ENCODE data around the gene KCTD8. TPM values are rescaled to one million over a fixed set of nuclear protein-coding genes. Genes with fewer than 3 reads are reported as not detected.
"Not testable (repeated sequence)": the region's sequence is repeated elsewhere in the genome, so short reads cannot be mapped to it uniquely, and the experiment has no call there.

KCTD8 gene
- total RNA-seq, 1 experiment from 2014 or later: not detected

DNA sequence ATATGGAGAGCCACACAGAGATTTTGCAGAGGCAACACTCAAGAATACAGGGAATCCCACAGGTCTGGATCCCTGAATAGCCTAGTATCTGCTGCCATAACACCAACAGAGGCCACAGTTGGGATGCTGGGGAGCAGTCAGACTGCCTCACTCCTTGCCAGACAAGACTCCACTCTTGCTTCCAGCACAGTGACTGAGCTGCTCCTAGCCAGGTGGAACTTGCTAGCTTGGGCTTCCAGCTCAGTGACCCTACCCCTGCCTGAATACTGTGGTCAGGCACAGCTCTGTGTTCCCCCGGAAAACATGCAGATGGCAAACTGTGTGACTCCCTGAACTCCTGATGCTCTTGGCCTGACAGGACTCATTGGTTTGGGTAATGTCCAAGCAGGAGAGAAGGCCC, 251.8 kb downstream of the KCTD8 start:
- DNase-seq (ENCODE audit: low read depth, low spot score): no peak
- in situ Hi-C loops (cut with HindIII; ENCODE audit: low pct_unique_long_range_greater_than_20kb, low sequenced_read_pairs): no loop called here

DNA sequence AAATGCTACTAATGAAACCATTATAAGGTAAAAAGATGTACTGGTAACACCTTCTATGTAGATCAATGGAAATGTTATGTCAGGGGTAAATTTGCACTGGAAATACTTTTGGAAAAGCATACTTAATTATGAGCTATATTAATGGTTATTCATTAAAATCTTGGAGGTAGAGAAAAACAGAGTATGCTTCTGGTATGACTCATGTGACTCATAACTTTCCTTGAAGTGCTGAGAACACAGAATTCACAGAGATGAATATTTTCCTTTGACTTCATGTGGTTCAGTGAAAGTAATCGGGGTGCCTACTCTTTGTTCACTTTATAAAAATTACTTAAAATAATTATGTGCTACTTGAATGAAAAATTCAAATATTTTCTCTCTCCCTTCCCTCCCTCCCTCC, 254.2 kb downstream of the KCTD8 start:
- DNase-seq (ENCODE audit: low read depth, low spot score): no peak
- in situ Hi-C loops (cut with HindIII; ENCODE audit: low pct_unique_long_range_greater_than_20kb, low sequenced_read_pairs): no loop called here

DNA sequence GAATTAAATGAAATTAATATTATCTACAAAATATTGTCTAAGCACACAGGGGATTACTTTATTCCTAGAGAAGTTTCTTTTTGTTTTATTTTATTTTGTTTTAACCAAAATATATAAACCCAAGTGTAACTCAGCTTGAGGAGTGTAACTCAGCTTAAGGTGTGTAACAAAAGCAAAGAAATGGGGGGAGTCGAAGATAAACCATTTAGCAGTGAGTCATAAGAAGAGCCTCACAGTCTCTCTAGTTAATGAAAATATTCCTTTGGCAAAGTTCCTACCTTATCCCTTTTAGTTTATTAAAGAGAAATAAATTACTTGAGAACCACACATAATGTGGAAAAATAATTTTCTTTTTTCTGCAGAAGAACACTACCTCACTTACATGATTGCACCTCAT, 261.8 kb downstream of the KCTD8 start:
- in situ Hi-C loops (cut with HindIII; ENCODE audit: low pct_unique_long_range_greater_than_20kb, low sequenced_read_pairs): no loop called here
- no peak for DNase-seq (ENCODE audit: low read depth, low spot score)

DNA sequence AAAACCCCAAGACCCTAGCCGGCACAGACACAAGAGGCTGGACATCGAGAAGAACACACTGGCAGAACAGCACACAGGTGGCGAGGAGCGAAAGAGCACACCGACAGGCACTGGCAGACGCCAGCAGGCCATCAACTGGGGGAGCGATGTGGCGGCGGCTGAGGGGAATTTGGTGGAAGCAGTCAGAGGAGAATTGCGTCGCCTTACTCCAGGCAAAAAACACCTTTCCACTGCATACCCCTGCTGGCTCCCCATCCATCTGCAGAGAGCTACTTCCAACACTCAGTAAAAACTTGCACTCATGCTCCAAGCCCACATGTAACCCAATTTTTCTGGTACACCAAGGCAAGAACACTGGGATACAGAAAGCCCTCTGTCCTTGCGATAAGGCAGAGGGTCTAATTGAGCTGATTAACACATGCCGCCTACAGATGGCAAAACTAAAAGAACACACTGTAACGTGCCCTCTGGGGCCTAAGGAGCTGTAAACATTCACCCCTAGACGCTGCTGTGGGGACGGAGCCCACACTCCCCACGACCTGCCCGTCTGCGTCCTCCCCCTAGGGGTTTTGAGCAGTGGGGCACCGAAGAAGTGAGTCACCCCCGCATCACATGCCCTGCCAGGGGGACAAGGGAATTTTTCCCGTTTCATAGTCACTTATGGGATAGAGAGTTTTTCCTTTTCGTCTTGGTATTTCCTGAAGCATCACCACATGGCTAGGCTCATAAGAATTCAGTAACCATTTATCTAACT, 262.3 kb downstream of the KCTD8 start:
- no peak for DNase-seq (ENCODE audit: low read depth, low spot score)
- in situ Hi-C loops (cut with HindIII; ENCODE audit: low pct_unique_long_range_greater_than_20kb, low sequenced_read_pairs): no loop called here

DNA sequence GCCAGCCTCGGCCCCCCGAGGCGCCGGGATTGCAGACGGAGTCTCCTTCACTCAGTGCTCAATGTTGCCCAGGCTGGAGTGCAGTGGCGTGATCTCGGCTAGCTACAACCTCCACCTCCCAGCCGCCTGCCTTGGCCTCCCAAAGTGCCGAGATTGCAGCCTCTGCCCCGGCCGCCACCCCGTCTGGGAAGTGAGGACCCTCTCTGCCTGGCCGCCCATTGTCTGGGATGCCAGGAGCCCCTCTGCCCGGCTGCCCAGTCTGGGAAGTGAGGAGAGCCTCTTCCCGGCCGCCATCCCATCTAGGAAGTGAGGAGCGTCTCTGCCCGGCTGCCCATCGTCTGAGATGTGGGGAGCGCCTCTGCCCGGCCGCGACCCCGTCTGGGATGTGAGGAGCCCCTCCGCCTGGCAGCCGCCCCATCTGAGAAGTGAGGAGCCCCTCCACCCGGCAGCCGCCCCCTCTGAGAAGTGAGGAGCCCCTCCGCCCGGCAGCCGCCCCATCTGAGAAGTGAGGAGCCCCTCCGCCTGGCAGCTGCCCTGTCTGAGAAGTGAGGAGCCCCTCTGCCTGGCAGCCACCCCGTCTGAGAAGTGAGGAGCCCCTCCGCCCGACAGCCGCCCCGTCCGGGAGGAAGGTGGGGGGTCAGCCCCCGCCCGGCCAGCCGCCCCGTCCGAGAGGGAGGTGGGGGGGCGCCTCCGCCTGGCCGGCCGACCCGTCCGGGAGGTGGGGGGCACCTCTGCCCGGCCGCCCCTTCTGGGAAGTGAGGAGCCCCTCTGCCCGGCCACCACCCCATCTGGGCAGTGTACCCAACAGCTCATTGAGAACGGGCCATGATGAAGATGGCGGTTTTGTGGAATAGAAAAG, 266.9 kb downstream of the KCTD8 start:
- in situ Hi-C loops (cut with HindIII; ENCODE audit: low pct_unique_long_range_greater_than_20kb, low sequenced_read_pairs): not testable (repeated sequence)

GRCh38 chr4:44167766-44168165, 280.8 kb downstream of the KCTD8 start:
- in situ Hi-C loops (cut with HindIII; ENCODE audit: low pct_unique_long_range_greater_than_20kb, low sequenced_read_pairs): not testable (repeated sequence)

More for the DNA sequence above, 266.9 kb downstream of the KCTD8 start:
- DNase-seq (ENCODE audit: low read depth, low spot score): not testable (repeated sequence)

DNA sequence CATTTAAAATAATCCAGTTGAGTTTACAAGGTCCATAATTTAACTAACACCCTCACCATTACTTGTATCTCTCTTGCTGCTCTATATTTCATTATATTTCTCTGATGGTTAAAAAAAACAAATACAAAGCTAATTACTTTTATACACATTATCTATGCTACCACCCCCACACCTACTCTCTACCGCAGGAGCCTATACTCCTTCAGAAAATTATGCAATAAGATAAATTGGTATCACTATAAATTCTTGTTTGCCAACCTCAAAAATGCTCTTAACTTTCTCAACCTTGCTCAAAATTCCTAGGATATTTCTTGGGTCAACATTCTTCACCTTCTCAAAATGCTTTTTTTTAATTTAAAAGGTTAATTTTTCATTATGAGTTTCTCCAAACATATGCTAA, 282.7 kb downstream of the KCTD8 start:
- in situ Hi-C loops (cut with HindIII; ENCODE audit: low pct_unique_long_range_greater_than_20kb, low sequenced_read_pairs): no loop called here
- no peak for DNase-seq (ENCODE audit: low read depth, low spot score)

More at GRCh38 chr4:44167766-44168165, 280.8 kb downstream of the KCTD8 start:
- not testable (repeated sequence) for DNase-seq (ENCODE audit: low read depth, low spot score)

GRCh38 chr4:44162538-44163270, 285.9 kb downstream of the KCTD8 start:
- DNase-seq (ENCODE audit: low read depth, low spot score): no peak
- in situ Hi-C loops (cut with HindIII; ENCODE audit: low pct_unique_long_range_greater_than_20kb, low sequenced_read_pairs): no loop called here

- no peak for DNase-seq (ENCODE audit: low read depth, low spot score)
- in situ Hi-C loops (cut with HindIII; ENCODE audit: low pct_unique_long_range_greater_than_20kb, low sequenced_read_pairs): no loop called here
Measured at GRCh38 chr4:44161756-44162155, 286.9 kb downstream of the KCTD8 start.

- in situ Hi-C loops (cut with HindIII; ENCODE audit: low pct_unique_long_range_greater_than_20kb, low sequenced_read_pairs): no loop called here
- DNase-seq (ENCODE audit: low read depth, low spot score): no peak
Measured at GRCh38 chr4:44160776-44161367, 287.7 kb downstream of the KCTD8 start.

DNA sequence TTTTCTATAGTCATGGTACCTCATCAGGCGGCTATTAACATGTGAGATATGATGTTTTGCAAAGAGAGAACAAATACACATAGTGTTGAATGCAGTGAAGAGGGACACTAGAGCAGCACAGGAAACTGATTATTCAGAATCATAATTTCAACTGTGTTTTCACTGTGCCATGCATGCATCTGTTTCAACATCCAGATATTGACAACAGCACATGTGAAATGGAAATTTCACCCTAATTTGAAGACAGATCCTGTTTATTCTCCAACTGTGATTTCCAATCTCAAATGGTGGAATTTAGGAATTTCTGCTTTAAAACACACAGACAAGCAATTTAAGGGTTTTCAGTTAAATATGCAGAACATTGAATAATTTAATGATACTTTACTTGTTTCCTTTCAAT, 288.6 kb downstream of the KCTD8 start:
- DNase-seq (ENCODE audit: low read depth, low spot score): peak; percentile 6
- in situ Hi-C loops (cut with HindIII; ENCODE audit: low pct_unique_long_range_greater_than_20kb, low sequenced_read_pairs): no loop called here

DNA sequence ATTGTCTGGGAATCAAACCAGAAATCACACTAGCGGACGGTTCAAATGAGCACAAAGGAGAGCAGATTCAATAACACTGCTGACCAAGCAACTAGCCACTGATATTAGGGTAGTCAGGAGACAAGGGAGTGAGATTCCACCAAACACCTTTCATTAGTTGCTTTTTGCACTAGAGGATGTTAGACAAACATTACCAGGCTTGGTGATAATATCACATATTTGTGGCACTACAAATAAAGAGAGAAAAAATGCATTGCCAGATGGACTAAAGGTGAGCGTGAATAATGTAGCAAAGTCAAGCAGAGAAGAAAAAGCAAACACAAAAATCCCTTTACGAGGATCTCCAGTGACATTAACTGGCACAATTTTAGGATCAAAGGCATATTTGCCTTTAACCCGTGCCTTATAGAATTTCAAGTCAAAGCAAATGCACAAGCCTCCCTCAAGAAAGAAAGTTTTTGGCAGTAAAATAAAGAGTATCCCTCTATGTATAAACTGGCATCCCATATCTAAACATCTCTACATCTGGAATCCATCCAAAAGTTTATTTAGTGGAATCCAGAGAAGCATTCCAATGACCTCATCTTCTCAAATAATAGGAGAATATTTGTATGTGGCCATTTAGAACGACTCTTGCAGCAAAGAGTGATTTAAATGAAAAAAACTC, 290.9 kb downstream of the KCTD8 start:
- in situ Hi-C loops (cut with HindIII; ENCODE audit: low pct_unique_long_range_greater_than_20kb, low sequenced_read_pairs): no loop called here
- no peak for DNase-seq (ENCODE audit: low read depth, low spot score)

- in situ Hi-C loops (cut with HindIII; ENCODE audit: low pct_unique_long_range_greater_than_20kb, low sequenced_read_pairs): no loop called here
- no peak for DNase-seq (ENCODE audit: low read depth, low spot score)
Measured at GRCh38 chr4:44150091-44150576, 298.5 kb downstream of the KCTD8 start.

DNA sequence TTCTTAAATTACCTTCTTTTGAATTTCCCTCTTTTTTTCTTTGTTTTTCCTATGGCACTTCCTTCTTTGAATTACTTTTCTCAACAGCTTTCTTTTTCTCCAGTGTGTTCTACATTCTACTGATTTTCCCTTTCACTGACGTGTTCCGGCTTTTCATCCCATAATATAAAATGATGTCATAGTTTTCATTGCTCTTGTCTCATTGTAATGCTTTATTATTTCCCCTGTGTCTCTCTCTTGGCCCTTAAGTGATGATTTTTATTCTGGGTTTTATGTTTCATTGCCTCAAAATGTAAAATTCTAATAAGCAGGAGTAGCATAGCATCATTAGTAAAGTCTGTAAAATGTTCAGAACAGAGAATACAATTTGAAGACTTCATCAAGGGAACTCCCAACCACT, 299.3 kb downstream of the KCTD8 start:
- in situ Hi-C loops (cut with HindIII; ENCODE audit: low pct_unique_long_range_greater_than_20kb, low sequenced_read_pairs): no loop called here
- no peak for DNase-seq (ENCODE audit: low read depth, low spot score)

- in situ Hi-C loops (cut with HindIII; ENCODE audit: low pct_unique_long_range_greater_than_20kb, low sequenced_read_pairs): no loop called here
- DNase-seq (ENCODE audit: low read depth, low spot score): no peak
Measured at GRCh38 chr4:44147571-44148075, 301.0 kb downstream of the KCTD8 start.

- DNase-seq (ENCODE audit: low read depth, low spot score): no peak
- in situ Hi-C loops (cut with HindIII; ENCODE audit: low pct_unique_long_range_greater_than_20kb, low sequenced_read_pairs): no loop called here
Measured at GRCh38 chr4:44146516-44146915, 302.1 kb downstream of the KCTD8 start.

GRCh38 chr4:44145868-44146267, 302.7 kb downstream of the KCTD8 start:
- no peak for DNase-seq (ENCODE audit: low read depth, low spot score)
- in situ Hi-C loops (cut with HindIII; ENCODE audit: low pct_unique_long_range_greater_than_20kb, low sequenced_read_pairs): no loop called here
